K562 (cell line): ENCODE data around the gene CHCT1.
"Not testable (repeated sequence)": the region's sequence is repeated elsewhere in the genome, so short reads cannot be mapped to it uniquely, and the experiment has no call there.

ENCODE experiments used
- CEBPZ ChIP-seq: fragments of 150-350 bp; IDR thresholded peaks from 2 replicates; pipeline ENCODE4 v1.6.1; 2014; ENCODE audit warnings: low read depth, mild to moderate bottlenecking, low read length, borderline replicate concordance
- CTCF ChIP-seq, 3 experiments: IDR thresholded peaks in 2 of 3; conservative IDR thresholded peaks in 1 of 3; 2 replicates each; pipeline ENCODE4 v1.5.1; 2011 to 2012; ENCODE audit warnings: low read length in 3 of 3, mild to moderate bottlenecking in 3 of 3, control low read depth in 2 of 3, improper control_type of control experiment in 1 of 3, inconsistent platforms in 1 of 3, low read depth in 1 of 3, mixed read lengths in 1 of 3, moderate library complexity in 1 of 3; ENCODE audit not compliant: insufficient read depth in 2 of 3
- EP300 ChIP-seq: IDR thresholded peaks from 2 replicates; pipeline ENCODE4 v1.6.1; 2012; ENCODE audit warnings: low read length, improper control_type of control experiment
- JUND ChIP-seq, 2 experiments: IDR thresholded peaks; 2 replicates in 1 of 2; 3 replicates in 1 of 2; pipeline ENCODE4 v1.6.1; 2011; ENCODE audit warnings: borderline replicate concordance in 2 of 2, low read depth in 2 of 2, low read length in 2 of 2, improper control_type of control experiment in 1 of 2, missing biosample characterization in 1 of 2, missing genetic modification characterization in 1 of 2, missing genetic modification reagents in 1 of 2
- KLF6 ChIP-seq: fragments of 250-450 bp; sonication (Bioruptor Pico); IDR thresholded peaks from 2 replicates; pipeline ENCODE4 v1.4.0; 2020; ENCODE audit warnings: mild to moderate bottlenecking, moderate library complexity, borderline replicate concordance
- RNF219 ChIP-seq: fragments of 250-450 bp; sonication (Bioruptor Pico); IDR thresholded peaks from 2 replicates; pipeline ENCODE4 v1.5.0; 2022; ENCODE audit warnings: mild to moderate bottlenecking
- YY1 ChIP-seq, 3 experiments: IDR thresholded peaks; 2 replicates each; pipeline ENCODE4 v1.6.1; 2011; ENCODE audit warnings: low read length in 2 of 3, mild to moderate bottlenecking in 2 of 3, moderate library complexity in 2 of 3, borderline replicate concordance in 1 of 3, control low read depth in 1 of 3, low read depth in 1 of 3; ENCODE audit not compliant: insufficient read depth in 3 of 3, insufficient replicate concordance in 2 of 3, control insufficient read depth in 1 of 3, insufficient read length in 1 of 3; ENCODE audit errors: extremely low read depth in 1 of 3
- ZNF785 ChIP-seq: fragments of 250-450 bp; sonication (Bioruptor Pico); IDR thresholded peaks from 2 replicates; pipeline ENCODE4 v1.4.0; 2020; ENCODE audit warnings: mild to moderate bottlenecking
- ZSCAN29 ChIP-seq: fragments of 450-650 bp; IDR thresholded peaks from 2 replicates; pipeline ENCODE4 v1.6.1; 2017

- TF ChIP-seq ZNF785; CTCF (IDR thresholded peaks at IDR 0.05 in 2 of 3, conservative IDR thresholded peaks at IDR 0.05 in 1 of 3; ENCODE audit: insufficient read depth in 2 of 3, low read depth in 1 of 3, low read length in 3 of 3); KLF6 (CRISPR knock-in tag); EP300; ZSCAN29; YY1 (IDR thresholded peaks at IDR 0.05; ENCODE audit: borderline replicate concordance in 1 of 3, control insufficient read depth in 1 of 3, extremely low read depth in 1 of 3, insufficient read depth in 3 of 3, insufficient read length in 1 of 3, insufficient replicate concordance in 2 of 3, low read depth in 1 of 3, low read length in 2 of 3); RNF219; CEBPZ; JUND (IDR thresholded peaks at IDR 0.05; ENCODE audit: borderline replicate concordance, low read depth, low read length); JUND (tag; IDR thresholded peaks at IDR 0.05; ENCODE audit: borderline replicate concordance, low read depth, low read length): not testable (repeated sequence)
Measured at GRCh38 chr17:60384921-60385320, 37.4 kb upstream of the CHCT1 start.
